Panc1 (cell line): ENCODE data around the gene COQ5. TPM values are rescaled to one million over a fixed set of nuclear protein-coding genes. Genes with fewer than 3 reads are reported as not detected.

ENCODE experiments used
- ATAC-seq: fragments of 200-7000 bp; cut with Tn5 transposase; 2 replicates; pipeline ENCODE4 v1.9.1; 2020; ENCODE audit warnings: mild to moderate bottlenecking, moderate library complexity
- BruUV-seq: library from RNA; stranded (reverse); fragments of 400-500 nt; replicated peaks from 2 replicates; lab custom pipeline; 2021; lab: Mats Ljungman, UMichigan
- CTCF ChIA-PET: fragments of 300-600 bp; sonication (Branson Sonifier 250); formaldehyde crosslinking; loops from one replicate; lab custom pipeline; 2022; ENCODE audit warnings: antibody characterized with exemption; lab: Charles Lee
- POLR2A ChIA-PET: fragments of 300-600 bp; sonication (Branson Sonifier 250); formaldehyde crosslinking; loops from one replicate; lab custom pipeline; 2022; ENCODE audit warnings: antibody characterized with exemption; lab: Charles Lee
- DNase-seq: peaks from one replicate; pipeline ENCODE4 v3.0.0-alpha.2; 2010; ENCODE audit warnings: low read depth, low spot score
- H3K27ac ChIP-seq: 2 replicates; pipeline ENCODE4 v1.5.1; 2011; ENCODE audit warnings: mild to moderate bottlenecking, low read length, inconsistent platforms
- H3K27me3 ChIP-seq: fragments of 200-500 bp; sonication (Bioruptor generic); 2 replicates; pipeline ENCODE4 v1.6.0; 2014; ENCODE audit warnings: low read length, inconsistent platforms; ENCODE audit not compliant: control insufficient read depth, insufficient read depth
- H3K36me3 ChIP-seq: fragments of 200-500 bp; sonication (Bioruptor generic); 2 replicates; pipeline ENCODE4 v1.5.1; 2014; ENCODE audit warnings: inconsistent platforms, mild to moderate bottlenecking, low read length, moderate library complexity; ENCODE audit not compliant: control insufficient read depth, insufficient read depth
- H3K4me1 ChIP-seq: 2 replicates; pipeline ENCODE4 v1.5.1; 2011; ENCODE audit warnings: inconsistent platforms, mild to moderate bottlenecking, low read length, moderate library complexity; ENCODE audit not compliant: control insufficient read depth, insufficient read depth
- H3K4me3 ChIP-seq, 2 experiments: 2 replicates each; pipeline ENCODE4 v1.5.1; 2011 to 2012; ENCODE audit warnings: low read depth in 2 of 2, low read length in 2 of 2, mild to moderate bottlenecking in 2 of 2, inconsistent platforms in 1 of 2, moderate library complexity in 1 of 2
- H3K9me3 ChIP-seq: fragments of 200-500 bp; sonication (Bioruptor generic); 2 replicates; pipeline ENCODE4 v1.5.1; 2014; ENCODE audit warnings: low read depth, mild to moderate bottlenecking, inconsistent platforms, low read length, moderate library complexity; ENCODE audit not compliant: control insufficient read depth, insufficient read depth
- CTCF ChIP-seq: fragments of 450-650 bp; IDR thresholded peaks from 2 replicates; pipeline ENCODE4 v1.5.1; 2017; ENCODE audit warnings: mild to moderate bottlenecking
- POLR2AphosphoS5 ChIP-seq: IDR thresholded peaks from 2 replicates; pipeline ENCODE4 v1.6.1; 2012; ENCODE audit warnings: mild to moderate bottlenecking, low read depth, low read length, moderate library complexity
- SIN3A ChIP-seq: IDR thresholded peaks from 2 replicates; pipeline ENCODE4 v1.6.1; 2012; ENCODE audit warnings: low read depth, mild to moderate bottlenecking, low read length, moderate library complexity, borderline replicate concordance; ENCODE audit not compliant: insufficient read depth
- TCF7L2 ChIP-seq: IDR thresholded peaks from 2 replicates; pipeline ENCODE4 v1.6.1; 2011; ENCODE audit warnings: mild to moderate bottlenecking, low read depth, low read length, inconsistent platforms
- in situ Hi-C: cut with HindIII; loops from 2 replicates; pipeline ENCODE4 v1.10.0; 2016; ENCODE audit warnings: low sequenced_read_pairs, low pct_unique_long_range_greater_than_20kb
- intact Hi-C: fragments of 100-400 bp; cut with micrococcal nuclease; formaldehyde crosslinking; loops from one replicate; pipeline ENCODE4 v1.10.0; 2022; ENCODE audit not compliant: unreplicated experiment
- total RNA-seq: library from RNA; stranded (reverse); gene quantifications from one replicate; pipeline ENCODE4 v1.2.1, GENCODE V29; 2021; ENCODE audit not compliant: unreplicated experiment
- TF ChIP-seq, protein P1 (sequence below), 2 experiments: IDR thresholded peaks; 2 replicates each; pipeline ENCODE4 v1.6.1; 2011 to 2012; ENCODE audit warnings: low read depth in 2 of 2, control low read depth in 1 of 2, low read length in 1 of 2, mild to moderate bottlenecking in 1 of 2, moderate library complexity in 1 of 2; ENCODE audit not compliant: insufficient read depth in 1 of 2

COQ5 gene
- total RNA-seq, 1 experiment from 2014 or later: 42.9 TPM

DNA sequence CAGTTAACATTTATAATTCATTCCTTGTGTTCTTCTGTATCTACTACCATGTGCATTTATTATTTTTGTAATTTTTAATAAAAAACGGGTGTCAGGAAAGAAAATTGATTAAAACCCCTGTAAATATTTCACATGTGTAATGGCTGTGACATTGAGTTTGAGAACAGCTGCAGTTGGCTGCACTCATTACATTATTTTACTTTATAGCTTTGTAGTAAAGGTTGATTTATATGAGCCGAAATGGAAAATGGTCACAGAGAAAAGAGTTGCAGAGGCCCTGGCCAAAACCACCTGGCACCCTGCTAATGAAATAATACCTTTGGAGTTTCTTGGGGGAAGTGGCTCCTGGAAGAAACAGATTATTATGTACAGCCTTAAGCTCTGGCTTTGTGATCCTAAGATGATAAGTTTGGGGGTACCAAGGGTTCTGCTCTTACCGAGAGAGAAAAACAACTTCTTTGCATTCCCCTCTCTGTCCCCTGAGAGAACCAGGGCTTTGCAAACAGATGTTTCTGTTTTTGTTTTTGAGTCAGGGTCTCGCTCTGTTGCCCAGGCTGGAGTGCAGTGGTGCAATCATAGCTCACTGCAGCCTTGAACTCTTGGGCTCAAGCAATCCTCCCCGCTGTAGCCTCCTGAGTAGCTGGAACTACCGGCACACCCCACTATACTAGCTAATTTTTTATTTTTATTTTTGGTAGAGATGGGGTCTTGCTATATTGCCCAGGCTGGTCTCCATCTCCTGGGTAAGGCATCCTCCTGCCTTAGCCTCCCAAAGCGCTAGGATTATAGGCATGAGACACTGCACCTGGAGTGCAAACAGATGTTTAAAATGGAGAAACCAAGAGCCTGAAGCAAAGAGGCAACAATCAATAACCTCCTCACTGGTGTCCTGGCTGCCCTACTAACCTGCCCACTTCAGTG is 42.7 kb downstream of the COQ5 start:
- intact Hi-C loops: no loop called here
- Histone ChIP-seq H3K36me3 (no peaks in the 10 kb centered on the region), H3K4me1 (no peaks in the 10 kb centered on the region), H3K4me3 (no peak overlapping the region), H3K9me3 (no peaks in the 10 kb centered on the region), H3K27ac (no peak overlapping the region), H3K27me3 (no peaks in the 10 kb centered on the region)
- in situ Hi-C loops: no loop called here
- DNase-seq (no peak), ATAC-seq (no peak)
- no peak for TF ChIP-seq POLR2AphosphoS5
- TF ChIP-seq, protein P1, sequence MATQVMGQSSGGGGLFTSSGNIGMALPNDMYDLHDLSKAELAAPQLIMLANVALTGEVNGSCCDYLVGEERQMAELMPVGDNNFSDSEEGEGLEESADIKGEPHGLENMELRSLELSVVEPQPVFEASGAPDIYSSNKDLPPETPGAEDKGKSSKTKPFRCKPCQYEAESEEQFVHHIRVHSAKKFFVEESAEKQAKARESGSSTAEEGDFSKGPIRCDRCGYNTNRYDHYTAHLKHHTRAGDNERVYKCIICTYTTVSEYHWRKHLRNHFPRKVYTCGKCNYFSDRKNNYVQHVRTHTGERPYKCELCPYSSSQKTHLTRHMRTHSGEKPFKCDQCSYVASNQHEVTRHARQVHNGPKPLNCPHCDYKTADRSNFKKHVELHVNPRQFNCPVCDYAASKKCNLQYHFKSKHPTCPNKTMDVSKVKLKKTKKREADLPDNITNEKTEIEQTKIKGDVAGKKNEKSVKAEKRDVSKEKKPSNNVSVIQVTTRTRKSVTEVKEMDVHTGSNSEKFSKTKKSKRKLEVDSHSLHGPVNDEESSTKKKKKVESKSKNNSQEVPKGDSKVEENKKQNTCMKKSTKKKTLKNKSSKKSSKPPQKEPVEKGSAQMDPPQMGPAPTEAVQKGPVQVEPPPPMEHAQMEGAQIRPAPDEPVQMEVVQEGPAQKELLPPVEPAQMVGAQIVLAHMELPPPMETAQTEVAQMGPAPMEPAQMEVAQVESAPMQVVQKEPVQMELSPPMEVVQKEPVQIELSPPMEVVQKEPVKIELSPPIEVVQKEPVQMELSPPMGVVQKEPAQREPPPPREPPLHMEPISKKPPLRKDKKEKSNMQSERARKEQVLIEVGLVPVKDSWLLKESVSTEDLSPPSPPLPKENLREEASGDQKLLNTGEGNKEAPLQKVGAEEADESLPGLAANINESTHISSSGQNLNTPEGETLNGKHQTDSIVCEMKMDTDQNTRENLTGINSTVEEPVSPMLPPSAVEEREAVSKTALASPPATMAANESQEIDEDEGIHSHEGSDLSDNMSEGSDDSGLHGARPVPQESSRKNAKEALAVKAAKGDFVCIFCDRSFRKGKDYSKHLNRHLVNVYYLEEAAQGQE (IDR thresholded peaks at IDR 0.05; ENCODE audit: insufficient read depth in 1 of 2, low read depth in 2 of 2, low read length in 1 of 2): no peak
- CTCF ChIA-PET: interaction anchor here (0.7 kb wide), 1 partner anchor 49 kb away, joined by 4 read pairs; no protein-coding TSS in a partner anchor
- BruUV-seq: no TSS peak
- POLR2A ChIA-PET: no interaction called here

GRCh38 chr12:120483621-120484020 is 45.3 kb downstream of the COQ5 start:
- H3K4me3 ChIP-seq: no peak overlapping the region
- BruUV-seq: no TSS peak
- no peaks in the 10 kb centered on the region for H3K27me3 ChIP-seq
- DNase-seq (no peak), ATAC-seq (no peak)
- peaks cover 3% of the 10 kb centered on the region; the same call in 1 of the 2 replicates for H3K4me1 ChIP-seq
- in situ Hi-C loops: no loop called here
- CTCF ChIA-PET: interaction anchor here (0.6 kb wide), 1 partner anchor 113 kb away, joined by 7 read pairs; no protein-coding TSS in a partner anchor
- H3K9me3 ChIP-seq: no peaks in the 10 kb centered on the region
- no peak overlapping the region for H3K27ac ChIP-seq
- intact Hi-C loops: no loop called here
- POLR2A ChIA-PET: interaction anchor here (0.6 to 1.0 kb wide), 2 partner anchors 9 to 10 kb away, joined by 3 to 8 read pairs; no protein-coding TSS in a partner anchor
- no peak for TF ChIP-seq TCF7L2
- no peak for TF ChIP-seq SIN3A
- no peak for TF ChIP-seq POLR2AphosphoS5
- no peak for TF ChIP-seq CTCF
- TF ChIP-seq, protein P1 (IDR thresholded peaks at IDR 0.05; ENCODE audit: insufficient read depth in 1 of 2, low read depth in 2 of 2, low read length in 1 of 2): no peak
- no peaks in the 10 kb centered on the region for H3K36me3 ChIP-seq
